Neural cell (in vitro differentiated cells): ENCODE results near the gene TFCP2.

ENCODE experiments used
- RAD21 ChIP-seq: fragments of 450-650 bp; conservative IDR thresholded peaks from 2 replicates; pipeline ENCODE4 v1.6.1; 2014; ENCODE audit warnings: antibody characterized with exemption, mild to moderate bottlenecking, moderate library complexity
- TAF1 ChIP-seq: IDR thresholded peaks from 2 replicates; pipeline ENCODE4 v1.6.1; 2012; ENCODE audit warnings: low read depth
- TF ChIP-seq, protein P1 (sequence below): fragments of 450-650 bp; IDR thresholded peaks from 2 replicates; pipeline ENCODE4 v1.5.1; 2014; ENCODE audit warnings: antibody characterized with exemption, mild to moderate bottlenecking, moderate library complexity; ENCODE audit not compliant: poor library complexity, severe bottlenecking

DNA sequence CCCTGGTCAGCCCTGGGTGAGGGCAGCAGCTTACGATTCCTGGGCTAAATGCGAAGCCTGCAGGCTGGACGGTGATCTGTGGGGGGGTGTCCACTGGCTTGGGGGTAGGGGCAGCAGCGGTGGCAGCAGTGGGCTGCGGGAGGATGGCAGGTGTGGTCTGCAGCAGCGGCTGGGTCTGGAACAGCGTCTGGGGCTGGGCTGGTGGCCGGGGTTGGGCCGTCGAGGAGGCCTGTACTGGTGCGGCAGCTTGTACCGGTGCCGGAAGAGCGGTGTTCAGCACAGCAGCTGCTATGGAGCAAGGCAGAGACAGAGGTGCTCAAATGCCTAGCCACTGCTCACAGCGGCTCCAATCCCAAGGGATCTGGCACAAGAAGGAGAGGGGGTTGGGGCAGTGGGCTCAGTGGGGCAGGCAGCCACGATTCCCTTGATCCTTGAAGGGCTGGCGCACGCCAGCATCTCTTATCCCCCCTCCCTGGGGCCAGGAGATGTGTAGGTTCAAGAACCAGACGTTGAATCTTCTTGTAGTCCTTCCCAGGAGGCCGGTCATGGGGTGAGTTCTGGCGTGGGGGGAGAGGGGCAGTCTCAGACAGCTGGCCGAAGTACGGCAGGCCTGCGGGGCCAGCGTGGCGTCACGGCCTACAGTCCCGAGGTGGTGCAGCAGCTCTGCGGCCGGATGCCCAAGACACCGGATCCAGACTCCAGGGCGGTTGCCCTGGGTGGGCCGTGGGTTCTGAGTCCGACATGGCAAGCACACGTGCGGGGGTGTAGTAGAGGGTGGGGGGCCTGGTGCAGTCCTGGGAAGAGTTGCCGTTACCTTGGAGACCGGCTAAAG is 25.0 kb upstream of the TFCP2 start:
- TF ChIP-seq, protein P1, sequence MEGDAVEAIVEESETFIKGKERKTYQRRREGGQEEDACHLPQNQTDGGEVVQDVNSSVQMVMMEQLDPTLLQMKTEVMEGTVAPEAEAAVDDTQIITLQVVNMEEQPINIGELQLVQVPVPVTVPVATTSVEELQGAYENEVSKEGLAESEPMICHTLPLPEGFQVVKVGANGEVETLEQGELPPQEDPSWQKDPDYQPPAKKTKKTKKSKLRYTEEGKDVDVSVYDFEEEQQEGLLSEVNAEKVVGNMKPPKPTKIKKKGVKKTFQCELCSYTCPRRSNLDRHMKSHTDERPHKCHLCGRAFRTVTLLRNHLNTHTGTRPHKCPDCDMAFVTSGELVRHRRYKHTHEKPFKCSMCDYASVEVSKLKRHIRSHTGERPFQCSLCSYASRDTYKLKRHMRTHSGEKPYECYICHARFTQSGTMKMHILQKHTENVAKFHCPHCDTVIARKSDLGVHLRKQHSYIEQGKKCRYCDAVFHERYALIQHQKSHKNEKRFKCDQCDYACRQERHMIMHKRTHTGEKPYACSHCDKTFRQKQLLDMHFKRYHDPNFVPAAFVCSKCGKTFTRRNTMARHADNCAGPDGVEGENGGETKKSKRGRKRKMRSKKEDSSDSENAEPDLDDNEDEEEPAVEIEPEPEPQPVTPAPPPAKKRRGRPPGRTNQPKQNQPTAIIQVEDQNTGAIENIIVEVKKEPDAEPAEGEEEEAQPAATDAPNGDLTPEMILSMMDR = no peak
- TF ChIP-seq RAD21 (no peak), TAF1 (no peak)
